Kidney (tissue), 14 donors: ENCODE measurements around the gene RSRC1. TPM values are rescaled to one million over a fixed set of nuclear protein-coding genes. Genes with fewer than 3 reads are reported as not detected.
"Not testable (repeated sequence)": the region's sequence is repeated elsewhere in the genome, so short reads cannot be mapped to it uniquely, and the experiment has no call there.

Source experiments
- DNase-seq, 5 donors: peaks; one replicate each; pipeline ENCODE4 v3.0.0-alpha.2; 2013 to 2020
- FAIRE-seq: peaks from 2 replicates; lab custom pipeline; 2012; peaks lifted over from hg19 to GRCh38; lab: Jason Lieb, UNC
- H3K27ac ChIP-seq, 2 donors: one replicate each; pipeline ENCODE4 v1.7.0; 2013; ENCODE audit warnings: low read depth in 2 of 2, low read length in 2 of 2, inconsistent platforms in 1 of 2
- H3K27me3 ChIP-seq: one replicate; pipeline ENCODE4 v1.7.1; 2013; ENCODE audit warnings: low read length, inconsistent platforms; ENCODE audit not compliant: control insufficient read depth, insufficient read depth
- H3K36me3 ChIP-seq, 3 donors: one replicate each; pipeline versions ENCODE4 v1.7.0 to v1.7.1; 2013; ENCODE audit warnings: low read length in 3 of 3, control low read depth in 1 of 3, inconsistent platforms in 1 of 3; ENCODE audit not compliant: insufficient read depth in 3 of 3, control insufficient read depth in 2 of 3
- H3K4me1 ChIP-seq, 3 donors: one replicate each; pipeline versions ENCODE4 v1.7.0 to v1.7.1; 2013; ENCODE audit warnings: low read length in 3 of 3, inconsistent platforms in 1 of 3, low read depth in 1 of 3; ENCODE audit not compliant: control insufficient read depth in 2 of 3, insufficient read depth in 2 of 3
- H3K4me3 ChIP-seq, 3 donors: one replicate each; pipeline versions ENCODE4 v1.7.0 to v1.8.1; 2013; ENCODE audit warnings: low read length in 3 of 3, control low read depth in 1 of 3, inconsistent platforms in 1 of 3
- H3K9ac ChIP-seq, 3 donors: one replicate each; pipeline versions ENCODE4 v1.7.0 to v1.7.1; 2013; ENCODE audit warnings: low read length in 3 of 3, control low read depth in 1 of 3, inconsistent platforms in 1 of 3
- H3K9me3 ChIP-seq, 3 donors: one replicate each; pipeline versions ENCODE4 v1.7.0 to v1.7.1; 2013; ENCODE audit warnings: low read length in 3 of 3, control low read depth in 1 of 3, inconsistent platforms in 1 of 3; ENCODE audit not compliant: control insufficient read depth in 2 of 3, insufficient read depth in 1 of 3
- CTCF ChIP-seq: IDR thresholded peaks from 3 replicates; pipeline ENCODE4 v1.5.1; 2012; ENCODE audit warnings: mild to moderate bottlenecking, moderate library complexity, borderline replicate concordance; ENCODE audit not compliant: insufficient read depth; ENCODE audit errors: extremely low read depth
- intact Hi-C: fragments of 100-400 bp; cut with DNase I; formaldehyde crosslinking; loops from one replicate; pipeline ENCODE4 v1.11.1; 2022
- polyA plus RNA-seq: library from polyadenylated mRNA; stranded (reverse); fragments of 350-450 nt; fragmentation: Illumina TruSeq; extraction: RNeasy Lipid Tissue Mini Kit (QIAGEN cat#74804); gene quantifications from one replicate; pipeline ENCODE4 v1.2.3, GENCODE V29; 2014; ENCODE audit warnings: low read depth, low replicate concordance; ENCODE audit not compliant: insufficient read depth
- total RNA-seq: library from RNA; stranded (reverse); fragmentation: NEBNext Ultra II Directional; extraction: Animal tissue kit (Norgen Biotek cat#: 25700); gene quantifications from one replicate; pipeline ENCODE4 v1.2.1, GENCODE V29; 2021
- donor health status: control.
- donor health status: control.
- donor health status: control.
- donor health status: control.
- donor health status: control.
- donor health status: DM: yes; HTN: yes; CAD: no.
- donor health status: Normal renal cell carcinoma (clear cell type).

The RSRC1 gene
- total and polyA plus RNA-seq, 2 donors from 2014 or later = 14.3 to 33.8 TPM

- no peak for FAIRE-seq
- TF ChIP-seq CTCF = no peak
These were observed 298.1 kb downstream of the RSRC1 start for GRCh38 chr3:158407844-158408517.

DNA sequence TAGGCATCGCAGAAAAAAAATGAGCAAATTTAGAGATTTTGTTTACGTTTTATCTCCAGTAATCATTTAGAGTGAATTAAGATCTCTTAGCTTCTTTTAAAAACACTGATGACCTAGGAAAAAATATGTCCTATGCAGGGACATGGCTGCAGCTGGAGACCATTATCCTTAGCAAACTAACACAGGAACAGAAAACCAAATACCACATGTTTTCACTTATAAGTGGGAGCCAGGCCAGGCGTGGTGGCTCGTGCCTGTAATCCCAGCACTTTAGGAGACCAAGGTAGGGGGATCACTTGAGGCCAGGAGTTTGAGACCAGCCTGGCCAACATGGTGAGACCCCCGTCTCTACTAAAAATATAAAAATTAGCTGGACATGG is 298.6 kb downstream of the RSRC1 start:
- H3K27ac ChIP-seq, H3K9me3 ChIP-seq, H3K9ac ChIP-seq, FAIRE-seq, H3K36me3 ChIP-seq, H3K4me1 ChIP-seq, intact Hi-C loops, H3K4me3 ChIP-seq, H3K27me3 ChIP-seq: not testable (repeated sequence)
- peak in 1 of 5 donors; percentile 7 for DNase-seq

More at GRCh38 chr3:158407844-158408517, 298.1 kb downstream of the RSRC1 start:
- no peak overlapping the region for H3K27ac ChIP-seq
- intact Hi-C loops = no loop called here
- peaks cover 0 to 2% (median 0%) of the 10 kb centered on the region in 3 donors for H3K9me3 ChIP-seq
- H3K9ac ChIP-seq = no peak overlapping the region
- H3K4me1 ChIP-seq = no peaks in the 10 kb centered on the region
- DNase-seq = peak in 1 of 5 donors; percentile 5
- no peaks in the 10 kb centered on the region for H3K36me3 ChIP-seq
- no peaks in the 10 kb centered on the region for H3K27me3 ChIP-seq
- H3K4me3 ChIP-seq = no peak overlapping the region

DNA sequence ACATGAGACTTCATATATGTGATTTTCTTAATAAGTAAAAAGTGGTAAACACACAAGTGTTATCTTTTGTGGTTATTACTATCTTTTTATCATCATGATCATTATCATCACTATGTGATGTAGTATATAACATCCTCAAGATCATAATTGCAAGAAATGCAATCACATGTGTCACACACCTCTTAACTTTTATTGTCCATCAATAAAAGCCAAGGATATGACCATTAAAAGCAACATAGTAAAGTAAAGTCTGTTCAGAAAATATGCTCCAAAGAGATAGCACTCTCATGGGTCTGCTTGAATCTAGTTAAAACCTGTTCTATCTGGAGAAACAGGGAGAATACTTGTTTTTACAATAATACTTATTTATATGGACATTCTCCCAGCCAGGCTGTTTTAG is 308.1 kb downstream of the RSRC1 start:
- intact Hi-C loops = no loop called here
- FAIRE-seq = no peak
- TF ChIP-seq CTCF = no peak
- H3K4me1 ChIP-seq = no peaks in the 10 kb centered on the region
- no peaks in the 10 kb centered on the region for H3K36me3 ChIP-seq
- no peaks in the 10 kb centered on the region for H3K27me3 ChIP-seq
- no peak overlapping the region for H3K4me3 ChIP-seq
- no peak overlapping the region for H3K27ac ChIP-seq
- DNase-seq = no peak
- H3K9ac ChIP-seq = no peak overlapping the region
- peaks cover 0 to under 1% (median 0%) of the 10 kb centered on the region in 3 donors for H3K9me3 ChIP-seq

DNA sequence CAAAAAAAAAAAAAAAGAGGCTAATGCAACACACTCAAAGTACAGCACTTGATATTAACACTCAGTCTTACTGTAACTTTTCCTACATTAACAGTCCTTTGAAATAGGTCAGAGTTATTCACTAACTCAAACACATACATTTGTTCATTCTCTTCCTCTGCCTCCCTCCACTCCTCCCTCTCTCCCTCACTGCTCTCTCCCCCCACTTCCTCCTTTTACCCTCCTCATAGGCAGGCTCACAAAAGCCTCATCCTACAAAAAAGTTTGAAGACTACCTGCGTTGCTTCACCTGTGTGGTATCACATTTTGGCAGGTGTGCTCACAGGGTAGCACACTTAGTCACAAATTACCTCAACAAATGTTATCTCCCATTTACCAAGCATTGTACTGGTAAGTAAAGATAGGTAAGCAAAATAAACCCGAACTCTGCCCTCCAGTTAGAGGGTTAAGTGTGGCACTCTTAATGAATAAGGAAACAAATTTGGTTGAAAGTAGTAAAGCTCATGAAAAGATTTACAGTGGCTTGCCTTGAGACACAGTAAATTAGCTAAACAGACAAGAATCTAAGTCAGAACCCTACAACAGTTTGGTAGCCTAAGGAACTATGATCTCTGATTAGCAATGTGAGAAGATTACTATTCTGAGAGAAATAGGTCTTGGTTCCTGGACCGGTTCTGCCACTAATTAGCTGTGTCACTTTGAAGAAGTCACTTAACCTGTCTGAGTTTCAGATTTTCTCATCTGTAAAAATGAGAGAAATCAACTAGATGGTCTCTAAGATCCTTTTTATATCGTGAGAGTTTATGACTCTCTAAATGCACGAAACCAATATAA is 310.1 kb downstream of the RSRC1 start:
- Histone ChIP-seq H3K36me3 (no peaks in the 10 kb centered on the region), H3K27me3 (no peaks in the 10 kb centered on the region), H3K4me1 (no peaks in the 10 kb centered on the region), H3K9me3 (no peaks in the 10 kb centered on the region), H3K27ac (no peak overlapping the region), H3K9ac (no peak overlapping the region), H3K4me3 (no peak overlapping the region)
- intact Hi-C loops = no loop called here
- DNase-seq (no peak), FAIRE-seq (no peak)
- no peak for TF ChIP-seq CTCF
